Subcutaneous adipose tissue (tissue), 4 donors: ENCODE measurements around the gene MGMT. TPM values are rescaled to one million over a fixed set of nuclear protein-coding genes. Genes with fewer than 3 reads are reported as not detected.

ENCODE experiments used
- CTCF ChIP-seq: fragments of 450-650 bp; IDR thresholded peaks from one replicate; pipeline ENCODE4 v1.5.1; 2016; ENCODE audit warnings: low read depth, mild to moderate bottlenecking, control low read depth, antibody characterized with exemption, moderate library complexity
- total RNA-seq, 4 donors: library from RNA; depleted of rRNA; stranded (reverse); fragments of >200 nt; gene quantifications; one replicate each; pipeline ENCODE4 v1.1.0, GENCODE V29; 2016

Gene MGMT
- total RNA-seq, 4 donors from 2014 or later, result 27.5 to 74.8 (median 42.2) TPM

GRCh38 chr10:129445436-129446182 is 21.4 kb upstream of the MGMT start:
- TF ChIP-seq CTCF, result no peak

GRCh38 chr10:129446183-129446581 is 20.9 kb upstream of the MGMT start:
- no peak for TF ChIP-seq CTCF

- TF ChIP-seq CTCF, result no peak
Measured at GRCh38 chr10:129447486-129447885, 19.6 kb upstream of the MGMT start.

- TF ChIP-seq CTCF, result no peak
Measured at GRCh38 chr10:129448086-129448485, 19.0 kb upstream of the MGMT start.

- no peak for TF ChIP-seq CTCF
Measured at GRCh38 chr10:129448539-129448938, 18.5 kb upstream of the MGMT start.

- no peak for TF ChIP-seq CTCF
Measured at GRCh38 chr10:129449893-129450292, 17.1 kb upstream of the MGMT start.

GRCh38 chr10:129450391-129450790 is 16.6 kb upstream of the MGMT start:
- TF ChIP-seq CTCF, result no peak
